ENCODE measurements around the gene CCNK.

CCNK gene

DNA sequence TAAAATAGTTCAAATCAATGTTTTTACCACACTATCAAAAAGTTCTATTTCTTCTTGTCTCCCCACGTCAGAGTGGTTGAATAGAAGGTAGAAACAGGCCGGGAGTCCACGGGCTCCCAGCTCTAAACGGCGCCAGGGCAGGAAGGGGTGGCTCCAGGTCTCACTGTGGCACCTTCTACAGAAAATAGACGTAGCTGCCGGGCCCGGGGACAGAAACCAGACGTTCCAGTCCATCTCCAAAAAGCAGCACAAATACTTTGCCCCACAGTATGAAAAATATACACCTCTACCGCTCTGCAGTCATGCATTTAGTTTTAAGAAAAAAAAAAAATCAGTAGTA lies 30.9 kb downstream of the CCNK start:
- DNase-seq (ENCODE audit: low read depth, low spot score) = no peak
- Histone ChIP-seq H3K36me3 (ENCODE audit: insufficient read depth, low read length) (peaks cover 43% of the 10 kb centered on the region), H3K9me3 (ENCODE audit: low read depth, low read length) (no peaks in the 10 kb centered on the region), H3K27ac (peak overlapping the region; percentile 71), H3K4me3 (no peak overlapping the region), H3K9ac (ENCODE audit: insufficient read length) (no peak overlapping the region)
- TF ChIP-seq EZH2 (IDR thresholded peaks at IDR 0.05) = no peak
- TF ChIP-seq POLR2AphosphoS5 (IDR thresholded peaks at IDR 0.05; ENCODE audit: borderline replicate concordance, low read depth, low read length) = no peak
- TF ChIP-seq FOXP2 (optimal IDR thresholded peaks at IDR 0.05; ENCODE audit: control extremely low read depth, extremely low read length, insufficient read depth) = no peak

DNA sequence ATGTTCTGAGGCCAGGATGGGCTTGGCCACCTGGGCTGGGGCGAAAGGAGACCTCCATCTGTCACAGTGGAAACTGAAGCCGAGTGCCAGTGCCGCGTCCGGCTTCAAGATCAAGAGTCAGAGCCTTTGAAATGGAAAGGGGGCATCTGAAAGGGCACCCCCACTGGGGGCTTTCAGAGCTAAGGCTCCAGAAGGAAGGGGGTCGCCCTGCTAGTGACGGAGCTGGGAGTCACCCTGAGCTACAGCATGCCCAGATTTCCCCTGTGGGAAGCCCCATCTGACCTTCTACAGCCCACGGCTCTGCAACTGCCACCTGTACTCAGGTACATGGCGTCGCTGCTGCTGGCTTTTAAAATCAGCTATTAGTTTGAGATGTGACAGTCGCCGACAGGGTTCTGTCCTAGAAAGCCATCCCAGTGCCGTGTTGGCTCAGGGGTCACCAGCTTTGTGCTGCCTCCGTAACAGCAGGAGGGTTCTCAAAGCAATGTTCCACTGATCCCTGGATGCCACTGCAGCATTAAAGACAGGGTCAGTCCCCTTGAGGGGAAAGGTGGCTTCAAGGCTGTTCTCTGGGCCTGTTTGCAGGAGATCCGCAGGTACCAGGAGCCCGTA lies 31.5 kb downstream of the CCNK start:
- TF ChIP-seq POLR2AphosphoS5 (IDR thresholded peaks at IDR 0.05; ENCODE audit: borderline replicate concordance, low read depth, low read length) (no peak), FOXP2 (optimal IDR thresholded peaks at IDR 0.05; ENCODE audit: control extremely low read depth, extremely low read length, insufficient read depth) (no peak), EZH2 (IDR thresholded peaks at IDR 0.05) (no peak)
- DNase-seq (ENCODE audit: low read depth, low spot score) = no peak
- H3K4me3 ChIP-seq = no peak overlapping the region
- H3K9me3 ChIP-seq (ENCODE audit: low read depth, low read length) = no peaks in the 10 kb centered on the region
- H3K9ac ChIP-seq (ENCODE audit: insufficient read length) = no peak overlapping the region
- H3K36me3 ChIP-seq (ENCODE audit: insufficient read depth, low read length) = peaks cover 37% of the 10 kb centered on the region; the same call in 1 of the 2 replicates
- peak overlapping the region; percentile 71; the same call in 1 of the 2 replicates for H3K27ac ChIP-seq

DNA sequence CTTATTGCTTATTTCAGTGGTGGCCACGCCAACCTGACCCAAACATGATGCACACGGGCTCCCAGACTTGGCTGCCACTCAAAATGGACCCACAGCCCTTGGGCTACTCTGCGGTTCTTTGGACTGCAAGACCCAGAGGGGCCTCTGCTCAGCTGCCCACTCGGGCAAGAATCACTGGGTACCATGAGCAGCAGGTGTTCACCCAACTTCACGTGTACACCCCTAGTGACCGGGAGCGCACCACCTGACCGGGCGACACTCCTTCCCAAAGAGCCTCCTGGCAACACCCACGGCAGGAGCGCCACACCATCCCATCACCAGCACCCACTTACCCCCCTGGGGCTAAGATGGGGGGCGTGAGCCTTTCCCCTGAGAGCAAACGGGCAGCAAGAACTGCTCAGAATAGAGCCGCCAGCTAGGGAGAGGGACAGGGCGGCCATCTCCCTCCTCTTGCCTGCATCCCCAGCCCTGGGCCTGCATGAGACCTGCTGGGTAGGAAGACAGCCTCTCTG lies 32.0 kb downstream of the CCNK start:
- Histone ChIP-seq H3K27ac (no peak overlapping the region), H3K36me3 (ENCODE audit: insufficient read depth, low read length) (peaks cover 32% of the 10 kb centered on the region; the same call in 1 of the 2 replicates), H3K9me3 (ENCODE audit: low read depth, low read length) (no peaks in the 10 kb centered on the region), H3K9ac (ENCODE audit: insufficient read length) (no peak overlapping the region), H3K4me3 (no peak overlapping the region)
- no peak for DNase-seq (ENCODE audit: low read depth, low spot score)
- TF ChIP-seq POLR2AphosphoS5 (IDR thresholded peaks at IDR 0.05; ENCODE audit: borderline replicate concordance, low read depth, low read length) = no peak
- no peak for TF ChIP-seq FOXP2 (optimal IDR thresholded peaks at IDR 0.05; ENCODE audit: control extremely low read depth, extremely low read length, insufficient read depth)
- no peak for TF ChIP-seq EZH2 (IDR thresholded peaks at IDR 0.05)

DNA sequence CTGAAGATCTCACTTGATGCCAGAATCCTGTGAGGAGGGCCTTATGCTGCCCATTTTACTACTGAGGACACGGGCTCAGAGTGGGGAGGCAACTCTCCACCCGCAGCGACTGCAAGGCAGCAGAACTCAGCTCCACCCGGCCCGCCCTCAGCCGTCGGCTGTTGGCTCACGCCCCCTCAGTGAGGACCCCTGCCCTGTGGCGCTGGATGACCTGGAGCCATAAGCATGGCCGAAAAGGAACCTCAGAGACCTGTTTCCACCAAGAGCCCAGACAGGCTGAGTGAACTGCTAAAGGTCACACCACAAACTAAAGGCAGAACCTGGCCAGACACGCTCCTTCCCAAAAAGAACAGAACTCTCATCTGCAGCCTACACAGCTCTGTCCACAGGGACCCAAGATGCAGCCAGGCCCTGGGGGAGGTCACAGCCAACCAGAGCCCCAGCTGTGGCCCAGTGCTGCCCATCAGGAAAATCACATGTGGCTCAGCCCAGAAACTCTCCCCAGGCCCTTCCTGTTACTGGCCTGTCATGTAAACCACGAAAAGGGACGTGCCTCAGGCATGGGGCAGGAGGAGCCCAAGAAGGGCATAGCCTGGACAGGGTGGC lies 32.8 kb downstream of the CCNK start:
- no peak for TF ChIP-seq FOXP2 (optimal IDR thresholded peaks at IDR 0.05; ENCODE audit: control extremely low read depth, extremely low read length, insufficient read depth)
- TF ChIP-seq POLR2AphosphoS5 (IDR thresholded peaks at IDR 0.05; ENCODE audit: borderline replicate concordance, low read depth, low read length) = no peak
- TF ChIP-seq EZH2 (IDR thresholded peaks at IDR 0.05) = no peak
- no peak for DNase-seq (ENCODE audit: low read depth, low spot score)
- Histone ChIP-seq H3K9me3 (ENCODE audit: low read depth, low read length) (no peaks in the 10 kb centered on the region), H3K36me3 (ENCODE audit: insufficient read depth, low read length) (peaks cover 23% of the 10 kb centered on the region; the same call in 1 of the 2 replicates), H3K9ac (ENCODE audit: insufficient read length) (no peak overlapping the region), H3K27ac (no peak overlapping the region), H3K4me3 (no peak overlapping the region)

DNA sequence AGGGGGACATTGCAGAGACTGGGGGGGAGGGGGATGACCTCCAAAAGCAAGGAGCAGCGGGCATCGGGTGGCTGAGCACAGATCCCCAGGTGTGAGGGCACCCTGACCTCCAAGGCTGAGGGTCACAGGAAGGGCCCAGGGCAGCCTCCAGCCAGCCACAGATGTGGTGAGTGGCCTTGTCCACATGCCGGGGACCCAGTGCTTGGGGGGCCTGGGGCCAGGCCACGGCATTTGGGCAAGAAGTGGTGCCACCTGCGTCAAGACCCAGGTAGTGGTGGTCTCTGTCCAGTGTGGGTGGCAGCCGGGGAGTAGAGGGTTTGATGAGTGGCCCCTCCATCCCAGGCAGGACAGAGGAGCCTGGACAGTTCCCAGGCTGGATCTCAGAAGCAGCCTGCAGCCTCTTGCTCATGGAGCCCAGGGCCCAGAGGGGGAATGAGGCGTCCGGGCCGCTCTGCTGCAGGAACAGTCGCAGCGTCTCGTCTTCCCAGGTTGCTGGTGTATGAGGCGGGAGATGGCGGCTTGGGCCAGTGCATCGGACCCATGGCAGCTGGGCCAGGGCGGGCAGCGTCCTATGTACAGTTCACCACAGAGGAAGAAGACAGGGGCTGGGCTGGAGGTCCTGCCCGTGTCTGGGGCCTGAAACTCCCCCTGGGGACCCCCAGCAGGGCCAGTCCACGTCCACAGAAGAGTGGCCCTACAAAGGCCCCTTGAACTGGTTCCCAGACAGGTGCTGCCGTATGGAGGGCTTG lies 33.5 kb downstream of the CCNK start:
- Histone ChIP-seq H3K4me3 (no peak overlapping the region), H3K9ac (ENCODE audit: insufficient read length) (no peak overlapping the region), H3K36me3 (ENCODE audit: insufficient read depth, low read length) (peaks cover 18% of the 10 kb centered on the region; the same call in 1 of the 2 replicates), H3K27ac (no peak overlapping the region), H3K9me3 (ENCODE audit: low read depth, low read length) (no peaks in the 10 kb centered on the region)
- no peak for DNase-seq (ENCODE audit: low read depth, low spot score)
- no peak for TF ChIP-seq POLR2AphosphoS5 (IDR thresholded peaks at IDR 0.05; ENCODE audit: borderline replicate concordance, low read depth, low read length)
- TF ChIP-seq EZH2 (IDR thresholded peaks at IDR 0.05) = no peak
- no peak for TF ChIP-seq FOXP2 (optimal IDR thresholded peaks at IDR 0.05; ENCODE audit: control extremely low read depth, extremely low read length, insufficient read depth)

DNA sequence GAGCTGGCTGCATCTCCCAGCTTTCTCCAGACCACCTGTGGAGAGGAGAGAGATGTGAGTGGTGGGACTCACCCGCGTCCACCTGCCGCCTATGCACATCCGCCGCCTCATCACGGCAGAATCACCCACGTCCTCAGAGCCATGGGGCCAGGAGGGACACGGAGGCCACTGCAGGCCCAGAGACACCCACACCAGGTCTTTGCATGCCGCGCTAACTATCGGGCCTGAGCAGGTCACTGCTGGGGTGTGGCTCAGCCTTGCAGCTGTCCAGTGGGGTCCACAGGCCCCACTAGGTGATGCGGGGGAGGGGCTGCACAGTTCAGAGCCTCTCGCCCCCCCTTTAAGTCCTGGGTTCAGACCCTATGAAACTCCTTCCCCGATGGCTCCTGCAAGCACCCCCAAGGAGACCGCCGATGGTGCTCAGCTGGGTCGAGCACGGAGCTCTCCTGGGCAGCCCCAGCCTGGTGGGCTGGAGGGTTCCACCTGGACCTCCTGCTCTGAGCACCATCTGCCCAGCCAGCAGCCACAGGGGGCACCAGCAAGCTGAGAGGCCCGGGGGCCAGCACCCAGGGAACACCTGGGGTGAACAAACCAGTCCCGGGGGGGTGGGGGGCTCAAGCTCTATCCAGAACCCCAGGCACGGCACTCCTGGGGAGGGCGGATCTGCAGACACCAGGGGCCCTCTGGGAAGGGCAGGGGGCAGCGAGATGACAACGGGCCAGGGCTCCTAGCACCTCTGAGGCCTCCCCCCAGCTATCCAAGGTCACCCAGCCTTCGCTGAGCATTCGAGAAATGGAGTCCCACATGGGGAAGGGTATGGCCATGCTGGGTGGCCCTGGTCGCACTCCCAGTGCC lies 34.3 kb downstream of the CCNK start:
- no peak for DNase-seq (ENCODE audit: low read depth, low spot score)
- Histone ChIP-seq H3K36me3 (ENCODE audit: insufficient read depth, low read length) (peaks cover 17% of the 10 kb centered on the region; the same call in 1 of the 2 replicates), H3K4me3 (no peak overlapping the region), H3K9me3 (ENCODE audit: low read depth, low read length) (no peaks in the 10 kb centered on the region), H3K27ac (no peak overlapping the region), H3K9ac (ENCODE audit: insufficient read length) (no peak overlapping the region)
- no peak for TF ChIP-seq EZH2 (IDR thresholded peaks at IDR 0.05)
- no peak for TF ChIP-seq POLR2AphosphoS5 (IDR thresholded peaks at IDR 0.05; ENCODE audit: borderline replicate concordance, low read depth, low read length)
- TF ChIP-seq FOXP2 (optimal IDR thresholded peaks at IDR 0.05; ENCODE audit: control extremely low read depth, extremely low read length, insufficient read depth) = no peak

DNA sequence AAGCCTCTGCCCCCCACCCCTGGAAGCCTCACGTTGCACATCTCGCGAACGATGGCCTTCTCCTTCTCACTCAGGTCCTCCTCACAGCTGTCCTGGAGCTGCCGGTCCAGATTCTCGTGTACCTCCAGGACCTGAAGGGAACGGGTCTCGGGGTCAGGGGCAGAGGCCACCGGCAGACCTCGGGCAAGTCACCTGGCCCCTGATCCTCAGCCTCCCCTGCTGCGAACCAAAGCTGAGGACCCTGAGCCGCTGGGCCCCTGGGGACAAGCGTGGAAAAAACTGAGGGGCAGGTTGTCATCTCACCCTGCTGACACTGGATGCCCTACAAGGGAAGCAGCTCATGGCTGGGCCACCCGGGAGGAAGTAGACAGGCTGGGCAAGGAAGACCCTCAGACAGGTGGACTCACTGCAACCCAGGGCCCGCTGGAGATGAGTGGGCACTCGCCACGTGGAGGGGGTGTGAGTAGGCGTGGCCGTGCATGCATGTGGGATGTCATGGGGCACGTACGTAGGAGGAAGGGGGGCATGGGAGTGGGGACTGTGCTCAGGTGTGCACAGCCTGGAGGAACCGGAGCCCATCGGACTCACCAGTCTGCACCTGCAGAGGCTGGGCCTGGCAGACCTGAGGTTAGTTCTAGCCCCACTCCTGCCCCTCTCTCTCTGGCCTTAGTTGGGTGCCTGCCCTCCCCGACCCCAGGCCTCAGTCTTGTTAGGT lies 35.1 kb downstream of the CCNK start:
- H3K36me3 ChIP-seq (ENCODE audit: insufficient read depth, low read length) = peaks cover 17% of the 10 kb centered on the region; the same call in 1 of the 2 replicates
- TF ChIP-seq EZH2 (IDR thresholded peaks at IDR 0.05) = no peak
- TF ChIP-seq POLR2AphosphoS5 (IDR thresholded peaks at IDR 0.05; ENCODE audit: borderline replicate concordance, low read depth, low read length) = no peak
- no peak for TF ChIP-seq FOXP2 (optimal IDR thresholded peaks at IDR 0.05; ENCODE audit: control extremely low read depth, extremely low read length, insufficient read depth)
- no peak for DNase-seq (ENCODE audit: low read depth, low spot score)
- H3K9me3 ChIP-seq (ENCODE audit: low read depth, low read length) = no peaks in the 10 kb centered on the region
- no peak overlapping the region for H3K4me3 ChIP-seq
- H3K9ac ChIP-seq (ENCODE audit: insufficient read length) = no peak overlapping the region
- H3K27ac ChIP-seq = no peak overlapping the region
